OCI-LY7 (cell line): ENCODE results near the gene ARHGAP26.

Source experiments
- EZH2phosphoT487 ChIP-seq: fragments of 200-600 bp; sonication (generic); IDR thresholded peaks from 2 replicates; pipeline ENCODE4 v1.6.1; 2018; ENCODE audit warnings: low read depth, borderline replicate concordance, mild to moderate bottlenecking, mixed run types, antibody characterized with exemption, low read length, moderate library complexity, mixed read lengths
- TF ChIP-seq, protein P1 (sequence below): fragments of 200-600 bp; sonication (generic); conservative IDR thresholded peaks from 2 replicates; pipeline ENCODE4 v1.5.1; 2014; ENCODE audit warnings: mild to moderate bottlenecking, antibody characterized with exemption, low read length, moderate library complexity, mixed read lengths

DNA sequence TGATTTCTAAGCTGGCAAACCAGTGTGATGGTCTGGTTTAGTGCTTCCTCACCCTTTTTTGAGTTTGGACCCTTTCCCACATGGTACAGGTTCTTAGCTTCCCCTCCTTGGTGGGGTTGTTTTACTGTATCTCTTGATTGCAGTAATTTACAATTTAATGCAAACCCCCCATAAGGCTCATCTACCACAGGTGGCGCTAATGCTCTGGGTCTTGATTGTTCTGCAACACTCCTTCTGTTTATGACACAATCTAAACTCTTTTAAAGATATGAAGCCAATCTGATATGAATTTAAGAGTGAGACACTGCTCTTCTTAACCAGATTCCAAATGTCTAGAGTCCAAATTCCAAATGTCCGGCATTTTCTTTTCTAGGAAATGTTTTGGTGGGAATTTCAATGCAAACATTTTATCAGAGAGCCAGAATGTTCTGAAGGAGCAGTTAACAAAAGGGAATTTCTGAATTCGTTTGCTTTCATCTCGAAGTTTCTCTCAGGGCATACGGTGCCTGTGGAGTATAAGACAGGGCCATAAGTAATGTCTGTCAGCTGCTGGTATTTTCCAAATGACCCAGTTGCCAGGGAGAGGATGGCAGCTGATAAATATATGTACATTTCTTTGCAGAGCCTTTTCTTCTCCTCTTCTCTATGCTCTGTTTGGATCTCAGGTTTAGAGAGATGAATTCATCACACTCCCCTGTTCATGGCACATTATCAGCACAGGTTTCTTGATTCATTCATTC, 246.8 kb downstream of the ARHGAP26 start:
- TF ChIP-seq, protein P1, sequence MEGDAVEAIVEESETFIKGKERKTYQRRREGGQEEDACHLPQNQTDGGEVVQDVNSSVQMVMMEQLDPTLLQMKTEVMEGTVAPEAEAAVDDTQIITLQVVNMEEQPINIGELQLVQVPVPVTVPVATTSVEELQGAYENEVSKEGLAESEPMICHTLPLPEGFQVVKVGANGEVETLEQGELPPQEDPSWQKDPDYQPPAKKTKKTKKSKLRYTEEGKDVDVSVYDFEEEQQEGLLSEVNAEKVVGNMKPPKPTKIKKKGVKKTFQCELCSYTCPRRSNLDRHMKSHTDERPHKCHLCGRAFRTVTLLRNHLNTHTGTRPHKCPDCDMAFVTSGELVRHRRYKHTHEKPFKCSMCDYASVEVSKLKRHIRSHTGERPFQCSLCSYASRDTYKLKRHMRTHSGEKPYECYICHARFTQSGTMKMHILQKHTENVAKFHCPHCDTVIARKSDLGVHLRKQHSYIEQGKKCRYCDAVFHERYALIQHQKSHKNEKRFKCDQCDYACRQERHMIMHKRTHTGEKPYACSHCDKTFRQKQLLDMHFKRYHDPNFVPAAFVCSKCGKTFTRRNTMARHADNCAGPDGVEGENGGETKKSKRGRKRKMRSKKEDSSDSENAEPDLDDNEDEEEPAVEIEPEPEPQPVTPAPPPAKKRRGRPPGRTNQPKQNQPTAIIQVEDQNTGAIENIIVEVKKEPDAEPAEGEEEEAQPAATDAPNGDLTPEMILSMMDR: peak; percentile 83
- no peak for TF ChIP-seq EZH2phosphoT487
